GM12874 (cell line): ENCODE data around the gene EFEMP1.

ENCODE experiments used
- CTCF ChIP-seq: IDR thresholded peaks from 2 replicates; pipeline ENCODE4 v1.5.1; 2011; ENCODE audit warnings: low read depth, mild to moderate bottlenecking, control low read depth, low read length, moderate library complexity; ENCODE audit not compliant: insufficient read depth

EFEMP1 gene

GRCh38 chr2:55864351-55865084, 59.1 kb downstream of the EFEMP1 start:
- TF ChIP-seq CTCF = no peak

DNA sequence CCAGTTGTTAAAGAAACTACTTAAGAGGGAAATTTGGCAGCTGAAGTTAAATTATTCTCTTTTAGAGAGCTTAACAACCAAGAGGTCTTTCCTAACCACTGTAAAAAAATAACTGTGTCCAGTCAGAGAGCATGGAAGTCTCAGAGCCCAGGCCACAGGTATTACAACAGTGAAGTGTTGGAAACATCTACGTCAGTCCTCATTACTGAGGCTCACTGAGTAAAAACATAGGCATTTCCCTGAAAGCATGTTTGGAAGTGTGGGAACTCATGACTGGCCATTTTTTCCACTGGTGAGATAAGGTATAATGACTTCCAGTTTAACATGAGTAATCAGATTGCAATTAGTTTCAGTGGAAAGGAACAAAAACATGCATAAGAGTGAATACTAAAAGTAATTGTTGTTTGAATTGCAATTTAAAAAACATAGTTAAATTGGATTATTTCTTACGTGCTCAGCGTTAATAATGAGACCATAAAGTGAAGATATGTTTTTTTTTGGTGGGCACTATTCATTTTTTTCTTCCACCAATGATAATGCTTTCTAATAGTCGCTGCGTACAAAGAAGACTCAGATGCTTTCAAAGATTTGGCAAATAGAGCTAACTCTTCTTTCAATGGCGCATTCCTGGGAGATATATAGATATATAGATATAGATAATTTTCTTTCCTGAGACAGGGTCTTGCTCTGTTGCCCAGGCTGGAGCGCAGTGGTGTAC, 60.8 kb downstream of the EFEMP1 start:
- no peak for TF ChIP-seq CTCF

DNA sequence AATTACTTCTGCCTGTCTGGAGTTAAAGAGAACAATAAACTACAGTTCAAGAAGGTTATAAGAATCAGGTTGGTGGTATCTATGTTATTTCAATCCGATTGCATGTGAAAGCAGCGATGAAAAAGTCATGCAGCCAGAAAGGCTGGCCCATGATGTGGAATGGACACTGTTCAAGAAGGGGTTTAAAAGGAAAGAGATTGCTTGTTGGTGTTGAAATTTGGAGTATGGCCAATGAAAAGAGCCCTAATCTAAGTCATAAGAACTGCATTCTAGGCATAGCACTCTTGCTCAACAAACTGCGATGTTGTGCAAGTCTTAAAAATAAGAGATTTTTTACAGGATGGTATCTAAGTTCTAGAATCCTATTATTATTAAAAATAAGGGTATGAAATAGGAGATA, 61.3 kb downstream of the EFEMP1 start:
- TF ChIP-seq CTCF = no peak

GRCh38 chr2:55861733-55862132, 61.8 kb downstream of the EFEMP1 start:
- no peak for TF ChIP-seq CTCF

DNA sequence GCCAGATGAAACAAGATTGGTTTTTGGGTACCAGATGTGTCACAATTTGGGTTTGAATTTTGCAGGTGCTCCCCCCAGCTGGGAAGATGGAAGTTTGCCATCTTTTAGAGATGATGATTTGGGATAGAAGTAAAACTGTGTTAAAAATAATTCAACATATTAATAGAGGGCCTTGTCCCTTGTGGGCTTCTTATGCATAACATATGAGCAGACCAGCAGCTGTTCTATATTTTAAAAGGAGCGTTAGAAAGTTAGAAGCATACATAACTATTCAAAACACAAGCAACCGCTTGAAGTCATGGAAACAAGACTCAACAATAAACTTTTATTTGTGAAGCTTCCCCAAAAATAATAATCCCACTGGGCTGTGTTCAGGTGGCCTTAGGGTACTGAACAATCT, 62.8 kb downstream of the EFEMP1 start:
- no peak for TF ChIP-seq CTCF

GRCh38 chr2:55859875-55860274, 63.7 kb downstream of the EFEMP1 start:
- TF ChIP-seq CTCF = no peak

DNA sequence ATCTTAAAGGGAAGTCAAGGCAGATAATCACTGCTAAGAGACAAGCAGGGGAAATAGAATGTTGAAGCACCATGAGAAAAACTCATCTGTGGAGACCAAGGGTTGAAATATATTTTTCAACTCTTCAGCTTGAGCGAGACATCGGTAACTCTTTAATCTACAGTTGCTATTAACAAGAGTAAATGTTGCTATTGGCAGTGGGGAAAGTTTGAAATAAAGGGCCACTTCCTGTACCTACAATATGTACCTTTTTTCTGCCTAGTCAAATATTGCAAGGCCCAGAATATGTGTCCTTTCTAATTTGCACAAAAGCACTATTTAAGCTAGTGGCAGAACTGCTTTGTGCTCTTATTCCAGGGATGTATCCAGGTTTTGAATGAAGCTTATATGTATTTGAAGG, 65.8 kb downstream of the EFEMP1 start:
- no peak for TF ChIP-seq CTCF
